Posterior vena cava (tissue), 2 donors: Measurements from ENCODE around the gene PSME1. TPM values are rescaled to one million over a fixed set of nuclear protein-coding genes. Genes with fewer than 3 reads are reported as not detected.

Source experiments
- DNase-seq: peaks from one replicate; pipeline ENCODE4 v3.0.0-alpha.2; 2020; ENCODE audit warnings: low spot score
- intact Hi-C, 2 donors: fragments of 100-400 bp; cut with DNase I; formaldehyde crosslinking; loops; one replicate each; pipeline versions ENCODE4 v1.14.1 to v1.14.2; 2022 to 2023
- total RNA-seq, 2 donors: library from RNA; stranded (reverse); fragmentation: NEBNext Ultra II Directional; extraction: Animal tissue kit (Norgen Biotek cat#: 25700); gene quantifications; one replicate each; pipeline ENCODE4 v1.2.1, GENCODE V29; 2021
- donor health status: DM: yes; HTN: yes; CAD: no.
- donor health status: DM: yes; HTN: yes; CAD: no.

Gene PSME1
- total RNA-seq, 2 donors from 2014 or later, result 114 to 119 TPM

GRCh38 chr14:24160499-24160849 is 24.5 kb downstream of the PSME1 start:
- intact Hi-C loops, result no loop called here
- DNase-seq, result peak; percentile 52

DNA sequence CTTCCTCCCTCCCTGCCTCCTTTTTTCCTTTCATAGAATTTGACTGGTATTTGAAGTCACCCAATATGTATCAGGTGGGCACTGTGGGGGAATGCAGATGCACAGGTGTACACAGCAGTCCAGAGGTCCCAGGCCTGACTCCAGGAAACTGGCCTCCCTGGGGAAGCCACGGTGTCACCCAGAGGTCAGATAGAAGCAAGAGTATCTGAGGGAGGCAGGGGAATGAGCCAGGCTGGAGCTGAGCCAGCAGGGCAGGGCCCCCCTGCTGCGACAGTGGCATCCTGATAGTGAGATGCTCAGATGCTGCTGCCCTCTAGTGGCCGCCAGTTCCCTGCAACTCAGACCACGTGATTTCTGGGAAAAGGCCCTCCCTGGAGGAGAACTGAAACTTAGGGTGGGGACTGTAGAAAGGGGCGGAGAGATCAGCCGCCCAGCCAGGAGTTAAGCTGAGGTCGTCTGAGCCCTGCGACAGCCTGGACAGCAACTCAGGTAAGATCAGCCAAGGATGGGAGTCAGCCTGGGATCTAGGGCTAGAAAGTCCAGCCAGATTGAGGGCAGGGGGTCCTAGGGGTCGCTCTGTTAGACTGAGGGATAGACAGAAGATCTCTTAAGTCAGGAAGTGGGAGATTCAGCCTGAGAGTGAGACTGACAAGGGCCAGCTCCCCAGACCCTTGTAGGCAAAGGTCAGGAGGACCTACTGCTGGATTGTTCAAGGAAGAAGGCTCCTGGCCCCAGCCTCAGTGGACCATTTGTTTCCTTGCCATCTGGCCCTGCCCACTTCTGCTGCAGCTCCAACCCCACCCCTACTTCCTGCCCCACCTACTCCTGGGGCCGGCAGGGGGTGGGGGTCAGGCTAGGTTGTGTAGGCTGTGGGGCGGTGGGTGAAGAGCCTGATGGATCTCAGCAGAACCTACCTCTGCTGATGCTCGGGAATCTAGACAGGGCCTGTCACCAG is 25.1 kb downstream of the PSME1 start, which contains the start of gene IRF9:
IRF9 (plus strand) TSS at position 416 of the 955 bp plus-strand sequence. CDS start 880 bp downstream, outside the sequence.
- intact Hi-C loops, result no loop called here
- DNase-seq, result peak; percentile 98

DNA sequence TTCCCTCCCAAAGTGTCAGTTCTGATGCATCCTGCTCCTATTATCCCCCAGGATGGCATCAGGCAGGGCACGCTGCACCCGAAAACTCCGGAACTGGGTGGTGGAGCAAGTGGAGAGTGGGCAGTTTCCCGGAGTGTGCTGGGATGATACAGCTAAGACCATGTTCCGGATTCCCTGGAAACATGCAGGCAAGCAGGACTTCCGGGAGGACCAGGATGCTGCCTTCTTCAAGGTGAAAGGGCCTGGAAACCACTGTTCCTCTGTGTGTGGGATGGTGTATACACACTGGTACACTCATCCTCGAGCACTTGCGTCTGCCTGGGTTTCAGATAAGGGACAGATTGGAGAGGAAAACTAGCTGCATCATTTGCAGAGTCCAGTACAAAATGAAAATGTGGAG is 26.1 kb downstream of the PSME1 start:
- intact Hi-C loops, result no loop called here
- DNase-seq, result no peak

DNA sequence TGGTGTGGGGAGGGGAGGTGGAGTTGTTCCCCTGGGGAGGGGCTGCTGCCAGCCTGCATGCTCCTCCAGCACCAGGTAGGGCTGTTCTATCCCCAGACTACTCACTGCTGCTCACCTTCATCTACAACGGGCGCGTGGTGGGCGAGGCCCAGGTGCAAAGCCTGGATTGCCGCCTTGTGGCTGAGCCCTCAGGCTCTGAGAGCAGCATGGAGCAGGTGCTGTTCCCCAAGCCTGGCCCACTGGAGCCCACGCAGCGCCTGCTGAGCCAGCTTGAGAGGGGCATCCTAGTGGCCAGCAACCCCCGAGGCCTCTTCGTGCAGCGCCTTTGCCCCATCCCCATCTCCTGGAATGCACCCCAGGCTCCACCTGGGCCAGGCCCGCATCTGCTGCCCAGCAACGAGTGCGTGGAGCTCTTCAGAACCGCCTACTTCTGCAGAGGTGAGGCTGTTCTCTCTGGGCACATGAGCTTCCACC is 28.6 kb downstream of the PSME1 start:
- DNase-seq, result no peak
- intact Hi-C loops, result no loop called here

GRCh38 chr14:24165785-24166184 is 29.8 kb downstream of the PSME1 start:
- intact Hi-C loops, result no loop called here
- no peak for DNase-seq

DNA sequence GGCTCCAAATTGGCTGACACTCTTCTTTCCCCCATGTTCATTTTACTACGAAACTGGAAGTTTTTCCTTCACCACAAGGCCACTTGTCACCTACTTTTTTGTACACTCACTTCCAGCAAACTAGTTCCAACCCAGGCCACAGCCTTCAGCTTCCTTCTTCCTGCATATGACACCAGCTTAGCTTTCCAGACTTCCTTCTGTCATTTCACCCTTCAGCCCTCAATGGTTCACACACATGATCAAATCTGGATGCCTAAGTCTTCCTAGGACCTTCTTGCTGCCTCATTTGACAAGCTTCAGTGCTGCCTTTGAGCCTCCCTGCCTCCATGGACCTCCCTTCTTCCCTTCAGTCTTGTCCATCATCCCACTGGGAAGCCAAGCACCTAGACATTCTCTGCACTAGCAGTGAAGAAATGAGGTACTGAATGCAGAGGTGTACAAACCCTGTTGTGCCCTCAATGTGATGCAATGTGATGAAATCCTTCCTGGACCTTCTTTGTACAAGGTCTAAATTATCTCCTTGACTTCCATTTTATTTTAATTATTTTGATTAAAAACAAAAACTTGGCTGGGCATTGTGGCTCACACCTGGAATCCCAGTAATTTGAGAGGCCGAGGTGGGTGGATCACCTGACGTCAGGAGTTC is 31.6 kb downstream of the PSME1 start:
- no peak for DNase-seq
- intact Hi-C loops, result no loop called here

- intact Hi-C loops, result no loop called here
- peak; percentile 89 for DNase-seq
Measured at GRCh38 chr14:24171422-24172260, 35.6 kb downstream of the PSME1 start, which contains the start of gene REC8. REC8 (plus strand) TSS chr14:24172080; CDS start chr14:24172553, 473 bp downstream.

DNA sequence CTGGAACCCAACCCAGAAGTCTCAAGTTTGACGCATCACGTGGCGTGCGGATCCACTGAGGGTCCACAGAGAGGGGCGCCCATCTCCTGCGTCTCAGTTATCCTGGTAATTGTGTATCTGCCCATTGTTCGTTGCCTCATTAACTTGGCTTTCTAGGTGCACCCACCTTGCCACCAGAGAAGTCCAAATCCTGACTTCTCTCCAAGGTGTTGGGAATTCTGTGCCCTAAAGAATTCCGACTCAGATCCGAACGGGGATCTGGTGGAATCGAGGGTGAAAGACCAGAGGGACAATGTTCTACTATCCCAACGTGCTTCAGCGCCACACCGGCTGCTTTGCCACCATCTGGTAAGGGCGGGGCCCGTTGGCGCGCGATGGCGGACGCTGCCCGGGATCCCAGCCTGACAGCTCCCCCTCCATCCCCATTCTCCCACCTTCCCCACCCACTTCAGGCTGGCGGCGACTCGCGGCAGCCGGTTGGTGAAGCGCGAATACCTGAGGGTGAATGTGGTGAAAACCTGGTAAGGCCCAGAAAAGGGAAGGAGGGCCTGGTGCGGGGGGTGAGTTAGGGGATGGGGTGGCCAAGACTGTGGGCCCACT is 36.4 kb downstream of the PSME1 start:
- intact Hi-C loops, result no loop called here
- peak; percentile 77 for DNase-seq

GRCh38 chr14:24172871-24173281 is 36.9 kb downstream of the PSME1 start:
- intact Hi-C loops, result no loop called here
- DNase-seq, result peak; percentile 82

DNA sequence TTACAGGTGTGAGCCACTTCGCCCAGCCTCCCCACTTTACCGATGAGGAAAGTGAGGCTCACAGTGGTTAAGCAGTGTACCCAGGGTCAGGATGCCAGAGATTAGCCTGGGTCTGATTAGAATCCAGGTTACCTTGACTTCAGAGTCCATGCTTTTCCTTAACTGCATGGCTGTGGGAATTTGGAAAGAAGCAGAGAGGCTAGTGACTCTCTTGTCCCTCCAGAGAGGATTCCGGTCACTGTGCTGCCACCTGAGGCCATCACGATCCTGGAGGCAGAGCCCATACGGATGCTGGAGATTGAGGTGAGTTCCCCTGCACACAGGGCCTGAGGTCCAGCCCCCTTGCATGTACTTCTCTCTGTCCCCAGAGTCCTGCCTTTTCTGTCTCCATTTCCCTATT is 40.6 kb downstream of the PSME1 start:
- DNase-seq, result no peak
- intact Hi-C loops, result no loop called here

DNA sequence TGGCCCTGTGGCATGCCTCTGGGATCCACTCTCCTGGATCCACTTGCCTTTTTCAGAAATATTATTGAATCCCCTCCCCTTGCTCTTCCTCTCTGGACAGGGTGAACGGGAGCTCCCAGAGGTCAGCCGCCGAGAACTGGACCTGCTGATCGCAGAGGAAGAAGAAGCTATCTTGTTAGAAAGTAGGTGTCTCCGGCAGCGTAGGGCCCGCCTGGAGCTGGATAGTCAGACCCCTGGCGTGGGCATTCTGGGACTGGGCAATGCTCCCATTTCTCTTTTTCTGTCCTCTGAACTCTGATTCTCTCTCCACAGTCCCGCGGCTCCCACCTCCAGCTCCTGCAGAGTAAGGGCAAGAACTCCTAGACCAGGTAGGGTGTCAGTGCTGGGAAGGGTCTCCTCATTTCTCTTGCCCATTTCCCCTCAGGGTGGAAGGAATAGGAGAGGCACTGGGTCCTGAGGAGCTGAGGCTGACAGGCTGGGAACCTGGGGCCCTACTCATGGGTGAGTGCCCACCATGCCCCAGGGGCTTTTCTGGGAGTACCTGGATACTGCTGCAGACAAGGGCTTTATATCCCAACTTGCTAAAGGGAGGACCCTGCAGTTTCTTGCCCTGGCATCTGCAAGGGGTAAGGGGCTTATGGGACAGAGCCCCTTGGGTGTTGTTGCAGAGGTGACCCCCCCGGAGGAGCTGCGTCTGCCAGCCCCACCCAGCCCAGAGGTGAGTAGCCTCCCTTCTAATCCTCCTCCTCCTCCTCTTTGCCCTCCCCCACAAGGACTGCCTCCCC is 41.2 kb downstream of the PSME1 start:
- intact Hi-C loops, result no loop called here
- DNase-seq, result peak; percentile 67

DNA sequence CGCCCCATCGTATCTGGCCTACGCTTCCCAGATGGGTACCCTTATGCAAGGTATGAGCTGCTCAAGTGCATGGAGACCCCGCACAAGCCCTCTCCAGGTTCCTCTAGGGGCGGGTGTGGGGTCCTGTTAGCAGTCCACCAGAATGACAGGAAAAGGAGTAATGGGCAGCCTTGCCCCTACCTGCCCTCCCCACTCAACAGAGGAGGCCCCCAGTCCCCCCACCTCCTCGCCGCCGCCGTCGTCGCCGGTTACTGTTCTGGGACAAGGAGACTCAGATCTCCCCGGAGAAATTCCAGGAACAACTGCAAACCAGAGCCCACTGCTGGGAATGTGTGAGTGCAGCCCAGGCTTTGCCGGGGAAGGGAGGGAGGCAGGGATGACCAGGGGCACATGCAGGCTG is 41.9 kb downstream of the PSME1 start:
- DNase-seq, result no peak
- intact Hi-C loops, result no loop called here

- intact Hi-C loops, result no loop called here
- no peak for DNase-seq
Measured at GRCh38 chr14:24178399-24179178, 42.6 kb downstream of the PSME1 start.

DNA sequence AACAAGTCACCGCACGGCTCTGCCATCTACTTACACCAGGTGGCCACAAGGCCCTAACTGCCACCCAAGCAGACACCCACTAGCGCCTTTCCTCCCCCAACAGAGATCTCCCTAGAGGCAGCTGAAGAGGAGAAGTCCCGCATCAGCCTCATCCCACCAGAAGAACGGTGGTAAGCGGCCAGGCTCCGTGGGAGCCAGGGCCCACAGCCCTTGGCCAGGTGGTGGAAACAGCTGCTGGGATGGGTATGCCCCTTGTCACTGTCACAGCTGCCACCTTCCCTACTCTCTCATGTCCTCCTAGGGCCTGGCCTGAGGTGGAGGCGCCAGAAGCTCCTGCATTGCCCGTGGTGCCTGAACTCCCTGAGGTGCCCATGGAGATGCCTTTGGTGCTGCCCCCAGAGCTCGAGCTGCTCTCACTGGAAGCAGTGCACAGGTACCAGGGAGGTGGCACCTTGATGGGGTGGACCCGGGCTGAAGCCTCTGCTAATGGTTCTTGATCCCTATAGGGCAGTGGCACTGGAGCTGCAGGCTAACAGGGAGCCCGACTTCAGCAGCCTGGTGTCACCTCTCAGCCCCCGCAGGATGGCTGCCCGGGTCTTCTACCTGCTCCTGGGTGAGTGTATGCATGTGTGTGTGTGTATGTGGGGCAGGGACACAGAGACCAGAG is 43.4 kb downstream of the PSME1 start:
- no peak for DNase-seq
- intact Hi-C loops, result no loop called here

- intact Hi-C loops, result no loop called here
- DNase-seq, result peak; percentile 69
Measured at GRCh38 chr14:24179961-24180796, 44.2 kb downstream of the PSME1 start.

DNA sequence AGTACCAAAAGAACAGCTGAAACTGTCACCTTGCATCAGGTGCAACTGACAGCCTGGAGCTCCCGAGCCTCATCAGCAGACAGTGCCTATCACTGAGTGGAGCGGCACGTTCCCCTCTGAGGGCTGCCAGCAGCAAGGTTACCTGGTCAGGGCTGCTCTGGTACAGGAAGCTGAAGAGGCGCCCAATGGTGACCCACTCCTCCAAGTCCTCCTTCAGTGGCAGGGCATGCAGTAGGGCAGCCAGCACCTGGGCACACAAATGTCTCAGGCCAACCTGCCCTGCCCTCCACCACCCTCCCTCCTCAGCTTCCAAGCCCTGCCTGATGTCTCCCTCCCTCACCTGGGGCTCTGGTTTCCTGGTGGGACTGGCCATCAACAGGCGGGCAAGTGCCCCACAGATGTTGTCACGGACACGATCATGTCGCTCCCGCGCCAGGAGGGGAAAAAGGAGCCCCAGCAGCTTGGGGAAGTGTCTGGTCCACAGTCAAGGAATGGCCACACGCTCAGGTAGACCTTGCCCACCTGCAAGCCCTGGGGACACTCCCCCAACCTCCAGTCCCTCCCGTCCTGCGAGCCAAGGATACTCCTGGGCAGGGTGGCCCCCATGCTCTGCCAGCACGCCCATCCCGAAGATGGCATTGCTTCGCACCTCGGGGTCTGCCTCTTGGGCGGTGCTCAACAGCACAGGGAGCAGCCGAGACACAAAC is 45.5 kb downstream of the PSME1 start:
- intact Hi-C loops, result no loop called here
- no peak for DNase-seq
